GM12865 (cell line): Measurements from ENCODE around the gene TGM4.
A peak's percentile ranks its signal among the peaks of the same experiment; 100 is the strongest.

Source experiments
- DNase-seq: peaks from one replicate; pipeline ENCODE4 v3.0.0; 2010; ENCODE audit warnings: low read depth
- H3K4me3 ChIP-seq: 2 replicates; pipeline ENCODE4 v1.5.1; 2011; ENCODE audit warnings: mild to moderate bottlenecking, low read depth, low read length, control low read depth
- CTCF ChIP-seq: IDR thresholded peaks from 2 replicates; pipeline ENCODE4 v1.5.1; 2011; ENCODE audit warnings: low read length, control low read depth, low read depth, inconsistent platforms; ENCODE audit not compliant: insufficient read depth; ENCODE audit errors: missing control alignments

Gene TGM4

DNA sequence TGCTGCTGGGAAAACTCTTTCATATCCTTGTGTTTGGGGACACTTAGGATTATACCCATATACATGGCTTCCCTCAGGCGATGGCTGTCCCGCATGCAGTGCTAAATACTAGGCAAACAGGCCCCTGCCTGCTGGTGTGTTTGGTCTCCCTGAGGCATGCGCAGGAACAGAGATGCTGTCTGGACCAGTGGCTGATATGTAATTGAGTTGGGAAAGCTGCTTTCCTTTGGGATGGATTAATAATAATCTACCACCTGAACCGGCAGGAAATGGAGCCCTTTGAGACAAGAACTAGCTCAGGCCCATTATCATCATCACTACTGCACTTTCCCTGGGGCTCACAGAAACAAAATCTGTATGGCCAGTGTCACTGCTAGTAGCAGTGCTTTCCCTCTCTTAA is 83.6 kb downstream of the TGM4 start:
- TF ChIP-seq CTCF, result no peak
- H3K4me3 ChIP-seq, result no peak overlapping the region
- DNase-seq, result no peak

GRCh38 chr3:44958386-44958785 is 84.0 kb downstream of the TGM4 start:
- no peak for DNase-seq
- no peak overlapping the region for H3K4me3 ChIP-seq
- TF ChIP-seq CTCF, result no peak

DNA sequence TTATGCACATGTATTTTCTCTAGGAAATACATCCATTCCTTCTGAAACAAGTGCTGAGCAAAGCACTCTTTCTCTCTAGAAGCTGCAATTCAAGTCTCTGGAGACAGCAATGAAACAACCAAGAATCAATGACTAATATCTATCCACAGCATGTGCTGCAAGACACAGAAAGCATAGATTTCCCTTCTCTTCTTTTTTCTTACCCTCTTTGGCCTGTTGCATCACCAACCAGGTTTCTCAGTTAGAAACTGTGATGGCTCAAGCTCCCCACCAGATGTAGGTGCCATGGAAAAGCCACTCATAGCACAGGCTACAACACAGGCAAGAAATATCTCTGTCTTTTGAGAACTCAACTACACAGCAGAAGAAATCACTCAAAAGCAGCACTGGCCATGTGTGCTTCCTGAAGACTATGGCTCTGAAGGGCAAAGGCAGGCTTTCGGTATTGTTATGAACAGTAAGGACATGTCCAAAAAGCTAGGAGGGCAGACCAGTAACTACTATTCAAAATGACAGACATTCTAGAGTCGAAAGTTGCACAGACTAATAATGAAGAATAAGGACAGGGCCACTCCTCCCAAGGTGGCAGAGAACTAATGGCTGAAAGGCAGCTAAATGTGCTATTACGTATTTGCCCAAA is 86.1 kb downstream of the TGM4 start:
- TF ChIP-seq CTCF, result no peak
- DNase-seq, result peak; percentile 43
- no peak overlapping the region for H3K4me3 ChIP-seq

GRCh38 chr3:44961888-44962287 is 87.5 kb downstream of the TGM4 start:
- DNase-seq, result no peak
- no peak for TF ChIP-seq CTCF
- H3K4me3 ChIP-seq, result no peak overlapping the region

DNA sequence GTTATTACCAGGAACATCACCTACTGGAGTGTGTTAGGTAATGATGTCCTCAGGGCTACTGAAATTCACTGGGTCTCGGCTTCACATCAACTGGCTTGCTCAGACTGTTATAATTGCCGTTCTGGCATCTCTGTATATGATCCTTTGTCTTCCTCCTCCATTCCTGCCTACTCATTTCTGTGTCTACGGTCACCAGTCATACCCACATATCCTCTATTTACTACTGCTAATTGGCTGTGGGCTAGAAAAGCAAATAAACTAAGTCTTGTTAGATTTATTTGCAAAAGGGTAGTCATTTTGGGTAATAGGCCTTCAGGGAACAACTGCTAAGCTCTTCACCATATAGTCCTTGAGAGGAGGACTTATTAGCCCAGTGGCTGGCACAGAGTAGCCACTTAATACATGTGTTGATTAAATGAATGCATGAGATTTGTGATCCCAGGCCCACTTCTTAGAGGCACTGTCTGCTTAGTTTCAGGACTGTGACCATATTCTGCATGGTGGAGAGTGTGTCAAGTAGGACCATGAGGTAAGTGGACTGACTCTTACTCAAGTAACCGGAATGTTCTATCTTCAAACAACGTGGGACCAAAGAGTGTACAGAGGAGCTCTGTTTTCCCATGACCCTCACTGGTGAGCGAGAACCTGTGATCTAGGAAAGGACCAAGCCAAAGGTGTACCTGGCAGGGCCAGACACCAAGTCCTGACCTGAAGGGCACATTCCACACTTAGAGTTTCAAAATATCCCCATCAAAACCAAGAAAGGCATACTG is 88.4 kb downstream of the TGM4 start:
- DNase-seq, result no peak
- TF ChIP-seq CTCF, result no peak
- no peak overlapping the region for H3K4me3 ChIP-seq

- no peak overlapping the region for H3K4me3 ChIP-seq
- TF ChIP-seq CTCF, result no peak
- no peak for DNase-seq
Measured at GRCh38 chr3:44963571-44964325, 89.3 kb downstream of the TGM4 start.
